Midbrain (tissue), 1 donor: ENCODE measurements around the gene MPC1.
A peak's percentile ranks its signal among the peaks of the same experiment; 100 is the strongest.
"Not testable (repeated sequence)": the region's sequence is repeated elsewhere in the genome, so short reads cannot be mapped to it uniquely, and the experiment has no call there.

Experiments
- DNase-seq: peaks from one replicate; lab custom pipeline; 2025; lab: John Stamatoyannopoulos, UW

MPC1 gene

GRCh38 chr6:166344921-166345320, 37.8 kb downstream of the MPC1 start:
- not testable (repeated sequence) for DNase-seq

GRCh38 chr6:166344240-166344639, 38.5 kb downstream of the MPC1 start:
- DNase-seq: no peak

GRCh38 chr6:166343150-166343487, 39.6 kb downstream of the MPC1 start:
- no peak for DNase-seq

- DNase-seq: peak; percentile 76
Observed at GRCh38 chr6:166342349-166343149, 40.2 kb downstream of the MPC1 start, which contains the start of gene SFT2D1. SFT2D1 (minus strand) TSS chr6:166342545; CDS start chr6:166342481, 64 bp downstream.

GRCh38 chr6:166341977-166342348, 40.8 kb downstream of the MPC1 start:
- DNase-seq: no peak

GRCh38 chr6:166341464-166341863, 41.3 kb downstream of the MPC1 start:
- no peak for DNase-seq

- DNase-seq: no peak
Observed at GRCh38 chr6:166338854-166339253, 43.9 kb downstream of the MPC1 start.

GRCh38 chr6:166336847-166337246, 45.9 kb downstream of the MPC1 start:
- DNase-seq: no peak

- DNase-seq: no peak
Observed at GRCh38 chr6:166335378-166336302, 47.1 kb downstream of the MPC1 start.

GRCh38 chr6:166334878-166335277, 47.9 kb downstream of the MPC1 start:
- DNase-seq: no peak

GRCh38 chr6:166333172-166333995, 49.4 kb downstream of the MPC1 start:
- no peak for DNase-seq

- DNase-seq: no peak
Observed at GRCh38 chr6:166331503-166332415, 51.0 kb downstream of the MPC1 start.

- DNase-seq: peak; percentile 80
Observed at GRCh38 chr6:166330612-166331011, 52.1 kb downstream of the MPC1 start.

GRCh38 chr6:166325383-166326042, 57.2 kb downstream of the MPC1 start:
- no peak for DNase-seq

- DNase-seq: no peak
Observed at GRCh38 chr6:166323395-166323794, 59.3 kb downstream of the MPC1 start.

- DNase-seq: no peak
Observed at GRCh38 chr6:166318649-166319600, 63.8 kb downstream of the MPC1 start.

- DNase-seq: no peak
Observed at GRCh38 chr6:166318227-166318626, 64.5 kb downstream of the MPC1 start.

- DNase-seq: no peak
Observed at GRCh38 chr6:166317261-166318212, 65.2 kb downstream of the MPC1 start.
